Measurements from ENCODE around the gene STAU1.

DNA sequence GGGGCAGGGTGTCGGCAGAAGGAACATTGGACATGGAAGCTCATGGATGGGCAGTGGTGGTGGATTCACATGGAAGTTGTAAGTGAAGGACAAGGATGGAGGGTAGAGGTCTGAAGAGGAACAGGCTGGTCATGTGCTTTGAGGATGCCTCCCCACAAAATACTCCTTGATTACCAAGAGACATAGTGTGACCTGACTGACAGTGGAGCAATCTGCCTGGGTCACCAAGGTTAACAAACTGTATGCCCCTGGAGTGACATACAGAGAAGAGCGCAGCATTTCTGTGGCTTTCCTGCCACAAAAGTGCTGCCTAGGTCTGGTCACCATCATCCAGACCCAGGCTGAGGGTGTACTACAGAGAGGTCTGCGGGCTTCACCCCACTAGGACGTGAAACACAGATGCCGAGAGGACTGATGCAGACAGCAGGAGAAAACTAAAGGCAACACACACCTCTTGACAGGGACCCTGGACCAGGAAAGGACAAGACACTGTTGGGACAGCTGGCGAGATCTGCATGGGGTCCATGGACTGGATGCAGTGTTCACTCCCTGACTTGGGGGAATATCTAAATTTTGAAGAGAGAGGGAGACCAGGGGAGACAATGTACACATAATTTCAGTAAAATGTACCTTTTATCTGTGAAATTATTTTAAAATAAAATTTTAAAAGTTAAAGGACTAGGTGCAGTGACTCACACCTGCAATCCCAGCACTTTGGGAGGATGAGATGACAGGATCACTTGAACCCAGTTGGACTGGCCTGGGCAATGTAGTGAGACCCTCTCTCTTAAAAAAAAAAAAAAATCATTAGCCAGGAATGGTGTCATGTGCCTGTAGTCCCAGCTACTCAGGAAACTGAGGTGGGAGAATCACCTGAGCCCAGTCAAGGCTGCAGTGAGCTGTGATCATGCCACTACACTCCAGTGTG lies 77.1 kb downstream of the STAU1 start:
- TF ChIP-seq, protein P1, sequence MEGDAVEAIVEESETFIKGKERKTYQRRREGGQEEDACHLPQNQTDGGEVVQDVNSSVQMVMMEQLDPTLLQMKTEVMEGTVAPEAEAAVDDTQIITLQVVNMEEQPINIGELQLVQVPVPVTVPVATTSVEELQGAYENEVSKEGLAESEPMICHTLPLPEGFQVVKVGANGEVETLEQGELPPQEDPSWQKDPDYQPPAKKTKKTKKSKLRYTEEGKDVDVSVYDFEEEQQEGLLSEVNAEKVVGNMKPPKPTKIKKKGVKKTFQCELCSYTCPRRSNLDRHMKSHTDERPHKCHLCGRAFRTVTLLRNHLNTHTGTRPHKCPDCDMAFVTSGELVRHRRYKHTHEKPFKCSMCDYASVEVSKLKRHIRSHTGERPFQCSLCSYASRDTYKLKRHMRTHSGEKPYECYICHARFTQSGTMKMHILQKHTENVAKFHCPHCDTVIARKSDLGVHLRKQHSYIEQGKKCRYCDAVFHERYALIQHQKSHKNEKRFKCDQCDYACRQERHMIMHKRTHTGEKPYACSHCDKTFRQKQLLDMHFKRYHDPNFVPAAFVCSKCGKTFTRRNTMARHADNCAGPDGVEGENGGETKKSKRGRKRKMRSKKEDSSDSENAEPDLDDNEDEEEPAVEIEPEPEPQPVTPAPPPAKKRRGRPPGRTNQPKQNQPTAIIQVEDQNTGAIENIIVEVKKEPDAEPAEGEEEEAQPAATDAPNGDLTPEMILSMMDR (IDR thresholded peaks at IDR 0.05) = no peak
- TF ChIP-seq EZH2 (IDR thresholded peaks at IDR 0.05) = no peak

All from neural progenitor cell (in vitro differentiated cells).